HG02642 (cell line): ENCODE results near the gene EBNA1BP2.
"Not testable (repeated sequence)": the region's sequence is repeated elsewhere in the genome, so short reads cannot be mapped to it uniquely, and the experiment has no call there.

Source experiments
- ATAC-seq: cut with Tn5 transposase; IDR thresholded peaks from one replicate; pipeline ENCODE4 v1.9.1; 2021; ENCODE audit warnings: mild to moderate bottlenecking; ENCODE audit not compliant: unreplicated experiment, poor library complexity

Gene EBNA1BP2

GRCh38 chr1:43171876-43172526, at the start of gene EBNA1BP2, which contains the start of gene CFAP57:
EBNA1BP2 (minus strand) TSS chr1:43172290; CDS start chr1:43172118, 172 bp downstream.
CFAP57 (plus strand) TSS chr1:43172330; CDS start chr1:43172754, 424 bp downstream.
- ATAC-seq = peak; percentile 95

DNA sequence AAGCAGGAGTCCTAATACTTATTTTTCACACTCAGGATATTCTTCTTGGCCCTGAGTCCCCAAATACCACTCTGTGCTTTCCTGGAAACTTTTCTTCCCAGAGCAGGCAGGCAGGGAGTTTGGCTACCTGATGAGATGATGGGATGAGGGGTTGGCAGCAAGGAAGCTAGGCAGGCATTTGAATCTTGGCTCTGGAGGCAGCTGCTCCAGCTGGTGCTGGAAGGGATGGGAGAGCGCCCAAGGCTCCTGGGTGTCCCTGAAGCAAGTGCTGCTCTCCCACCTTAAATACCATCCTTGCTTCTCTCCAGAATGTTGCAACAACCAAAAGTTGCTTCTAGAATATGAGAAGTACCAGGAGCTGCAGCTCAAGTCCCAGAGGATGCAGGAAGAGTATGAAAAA, 49.7 kb upstream of the EBNA1BP2 start:
- ATAC-seq = no peak

DNA sequence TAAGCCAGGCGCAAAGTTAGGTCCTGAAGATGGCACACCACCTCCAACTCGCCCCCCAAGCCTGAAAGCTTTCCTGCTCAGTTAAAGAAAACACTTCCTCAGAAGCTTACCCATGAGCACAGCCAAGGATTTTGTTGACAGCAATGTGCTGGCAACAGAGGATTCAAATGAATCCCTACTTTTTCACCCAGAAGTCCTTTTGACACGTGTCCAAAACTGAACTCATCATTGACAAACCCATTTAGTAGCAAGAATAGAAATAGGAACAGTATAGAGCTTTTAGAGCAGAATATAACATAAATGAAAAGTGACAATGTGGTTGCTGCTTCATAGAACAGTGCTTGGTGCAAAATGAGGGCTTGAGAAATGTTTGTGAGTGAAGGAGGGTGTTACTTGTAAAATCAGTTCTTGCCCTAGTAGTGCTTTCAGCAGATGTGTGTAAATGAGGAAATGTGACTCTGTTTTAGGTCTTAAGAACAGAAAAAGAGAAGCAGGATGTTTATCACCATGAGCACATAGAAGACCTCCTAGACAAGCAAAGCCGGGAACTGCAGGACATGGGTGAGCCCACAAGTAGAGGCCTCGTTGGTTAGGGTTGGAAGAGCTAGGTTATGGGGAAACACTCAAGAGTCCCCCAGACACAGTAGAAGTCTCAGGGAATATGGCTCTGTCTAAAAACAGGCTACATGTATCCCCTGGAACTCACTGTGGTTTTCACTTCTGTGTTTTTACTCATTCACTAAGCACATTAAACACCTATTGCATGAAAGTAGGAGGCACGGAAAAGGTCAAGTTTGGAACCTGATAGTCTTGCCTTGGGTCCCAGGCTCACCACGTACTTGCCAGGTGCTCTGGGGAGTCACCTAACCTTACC, 49.1 kb upstream of the EBNA1BP2 start:
- peak; percentile 73 for ATAC-seq

GRCh38 chr1:43217747-43218146, 45.7 kb upstream of the EBNA1BP2 start:
- ATAC-seq = no peak

DNA sequence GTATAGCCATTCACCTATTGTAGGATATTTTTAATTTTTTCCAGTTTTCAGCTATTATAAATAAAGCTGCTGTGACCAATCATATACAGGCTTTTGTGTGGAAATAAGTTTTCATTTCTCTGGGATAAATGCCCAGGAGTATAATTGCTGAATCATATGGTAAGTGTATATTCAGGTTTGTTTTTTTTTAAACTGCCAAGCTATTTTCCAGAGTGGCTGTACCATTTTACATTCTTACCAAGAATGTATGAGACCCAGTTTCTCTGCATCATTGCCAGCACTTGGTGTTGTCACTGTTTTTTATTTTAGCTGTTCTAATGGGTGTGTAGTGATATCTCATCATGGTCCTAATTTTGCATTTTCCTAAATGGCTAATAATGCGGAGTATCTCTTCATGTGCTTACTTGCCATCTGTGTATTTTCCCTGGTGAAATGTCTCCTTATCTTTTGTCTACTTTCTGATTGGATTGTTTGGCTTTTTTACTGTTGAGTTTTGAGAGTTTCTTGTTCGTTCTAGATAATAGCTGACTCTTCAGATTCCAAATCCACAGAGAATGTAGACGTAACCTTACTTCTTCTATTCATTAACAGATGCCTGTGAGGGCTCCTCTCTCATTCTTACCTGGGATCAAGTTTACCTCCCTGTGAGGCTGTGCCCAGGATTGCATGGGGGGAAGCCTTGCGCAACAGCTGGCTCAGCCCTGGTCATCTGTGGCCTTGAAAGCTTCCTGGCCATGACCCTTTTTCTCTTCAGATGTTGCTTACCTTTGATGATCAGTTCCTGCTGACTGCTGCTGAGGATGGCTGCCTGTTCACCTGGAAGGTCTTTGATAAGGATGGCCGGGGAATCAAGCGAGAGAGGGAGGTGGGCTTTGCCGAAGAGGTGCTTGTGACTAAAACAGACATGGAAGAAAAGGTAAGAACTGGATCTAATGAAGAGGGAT, 42.7 kb upstream of the EBNA1BP2 start:
- no peak for ATAC-seq

DNA sequence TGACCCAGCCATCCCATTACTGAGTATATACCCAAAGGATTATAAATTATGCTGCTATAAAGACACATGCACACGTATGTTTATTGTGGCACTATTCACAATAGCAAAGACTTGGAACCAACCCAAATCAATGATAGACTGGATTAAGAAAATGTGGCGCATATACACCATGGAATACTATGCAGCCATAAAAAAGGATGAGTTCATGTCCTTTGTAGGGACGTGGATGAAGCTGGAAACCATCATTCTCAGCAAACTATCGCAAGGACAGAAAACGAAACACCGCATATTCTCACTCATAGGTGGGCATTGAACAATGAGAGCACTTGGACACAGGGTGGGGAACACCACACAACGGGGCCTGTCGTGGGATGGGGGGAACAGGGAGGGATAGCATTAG, 36.2 kb upstream of the EBNA1BP2 start:
- not testable (repeated sequence) for ATAC-seq

DNA sequence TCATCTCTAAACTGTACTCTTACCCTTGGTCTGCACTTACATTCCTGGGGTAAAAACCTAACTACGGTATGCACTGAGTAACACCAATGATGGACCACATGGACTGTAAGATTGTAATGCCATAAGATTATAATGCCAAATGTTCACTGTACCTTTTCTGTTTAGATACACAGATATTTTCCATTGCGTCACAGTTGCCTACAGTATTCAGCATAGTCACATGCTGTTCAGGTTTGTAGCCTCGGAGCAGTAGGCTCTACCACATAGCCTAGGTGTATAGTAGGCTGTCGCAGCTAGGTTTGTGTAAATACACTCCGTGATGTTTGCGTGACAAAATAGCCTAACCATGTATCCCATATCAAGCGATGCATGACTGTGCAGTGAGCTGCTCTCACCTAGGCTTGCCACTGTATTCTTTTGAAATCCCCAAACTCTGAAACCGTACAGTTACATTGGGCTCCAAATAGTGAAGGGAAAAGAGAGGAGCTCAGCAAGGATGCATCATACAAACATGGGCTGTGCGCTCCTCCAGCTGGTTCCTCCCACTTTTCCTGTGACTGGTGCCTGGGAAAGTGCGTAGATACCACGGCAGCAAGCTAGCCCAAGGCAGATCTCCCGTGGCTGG, 35.3 kb upstream of the EBNA1BP2 start:
- ATAC-seq = no peak

DNA sequence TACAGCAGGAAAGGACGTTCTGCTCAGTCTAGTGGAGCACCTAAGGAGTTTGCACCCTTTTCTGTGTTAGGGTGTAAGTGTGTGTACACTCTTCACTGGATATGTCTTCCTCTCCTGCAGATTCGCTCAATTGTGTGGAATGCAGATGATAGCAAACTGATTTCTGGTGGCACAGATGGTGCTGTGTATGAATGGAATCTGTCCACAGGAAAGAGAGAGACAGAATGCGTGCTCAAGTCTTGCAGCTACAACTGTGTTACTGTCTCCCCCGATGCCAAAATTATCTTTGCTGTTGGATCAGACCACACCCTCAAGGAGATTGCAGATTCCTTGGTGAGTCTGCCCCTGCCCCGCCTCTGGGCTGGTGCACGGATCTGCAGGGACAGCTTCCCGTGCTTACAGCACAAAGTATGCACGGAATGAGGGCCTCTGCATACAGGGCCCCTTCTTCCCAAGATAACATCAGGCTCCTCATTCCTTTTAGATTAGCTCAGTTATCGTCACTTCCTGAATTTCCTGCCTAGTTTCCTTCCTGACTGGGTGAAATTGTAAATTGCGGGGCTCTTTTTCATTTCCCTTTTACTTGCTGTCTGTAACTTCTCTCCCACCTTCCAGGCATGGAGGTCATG, 34.6 kb upstream of the EBNA1BP2 start:
- ATAC-seq = no peak

DNA sequence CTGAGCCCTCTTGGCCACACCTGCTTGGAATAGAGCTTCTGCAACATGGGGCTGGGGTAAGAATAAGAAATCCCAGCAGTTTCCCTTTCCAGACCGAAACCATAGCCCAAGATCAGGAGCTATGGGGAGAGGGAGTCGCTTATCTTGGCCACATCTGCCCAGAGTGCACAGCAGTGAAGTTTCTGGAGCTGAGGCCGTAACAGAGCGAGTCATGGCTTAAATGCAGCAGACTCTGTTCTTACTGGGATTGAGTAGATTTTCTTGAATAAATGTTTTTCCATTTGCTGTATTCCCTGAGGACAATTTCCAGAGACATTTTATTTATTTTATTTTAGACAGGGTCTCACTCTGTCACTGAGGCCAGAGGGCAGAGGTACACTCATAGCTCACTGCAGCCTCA, 33.6 kb upstream of the EBNA1BP2 start:
- ATAC-seq = no peak

GRCh38 chr1:43204394-43204793, 32.3 kb upstream of the EBNA1BP2 start:
- ATAC-seq = no peak

GRCh38 chr1:43203859-43204258, 31.8 kb upstream of the EBNA1BP2 start:
- ATAC-seq = no peak

- peak; percentile 76 for ATAC-seq
Measured at GRCh38 chr1:43199093-43199726, 27.1 kb upstream of the EBNA1BP2 start.

- no peak for ATAC-seq
Measured at GRCh38 chr1:43197343-43198127, 25.4 kb upstream of the EBNA1BP2 start.

GRCh38 chr1:43194509-43194908, 22.4 kb upstream of the EBNA1BP2 start:
- no peak for ATAC-seq

DNA sequence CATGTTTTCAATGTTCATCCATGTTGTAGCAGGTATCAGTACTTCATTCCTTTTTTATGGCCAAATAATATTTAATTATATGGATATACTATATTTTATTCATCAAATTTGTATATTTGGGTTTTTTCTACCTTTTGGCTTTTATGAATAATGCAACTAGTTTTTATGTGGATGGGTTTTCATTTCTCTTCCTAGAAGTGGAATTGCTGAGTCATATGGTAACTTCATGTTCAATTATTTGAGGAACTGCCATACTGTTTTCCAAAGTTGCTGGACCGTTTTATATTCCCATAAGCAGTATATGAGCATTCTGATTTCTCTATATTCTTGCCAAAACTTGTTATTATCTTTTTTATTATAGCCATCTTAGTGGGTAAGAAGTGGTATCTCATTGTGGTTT, 16.0 kb upstream of the EBNA1BP2 start:
- ATAC-seq = no peak

DNA sequence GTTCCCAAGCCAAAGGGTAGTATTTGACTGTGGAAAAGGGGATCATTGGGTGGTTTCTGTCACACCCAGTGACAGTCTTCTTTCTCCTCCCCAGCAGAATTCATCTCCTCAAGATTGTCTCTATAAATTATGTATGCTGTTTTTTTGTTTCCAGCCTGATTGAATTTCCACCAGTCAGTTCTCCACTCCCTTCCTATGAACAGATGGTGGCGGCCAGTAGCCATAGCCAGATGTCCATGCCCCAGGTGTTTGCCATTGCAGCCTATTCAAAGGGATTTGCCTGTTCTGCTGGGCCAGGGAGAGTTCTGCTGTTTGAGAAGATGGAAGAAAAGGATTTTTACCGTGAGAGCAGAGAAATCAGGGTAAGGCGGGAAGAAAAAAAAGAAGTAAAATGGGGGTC, 12.9 kb upstream of the EBNA1BP2 start:
- no peak for ATAC-seq

- ATAC-seq = no peak
Measured at GRCh38 chr1:43184388-43184787, 12.3 kb upstream of the EBNA1BP2 start.

- no peak for ATAC-seq
Measured at GRCh38 chr1:43177691-43178090, 5.6 kb upstream of the EBNA1BP2 start.
